Adrenal gland (tissue), 12 donors: ENCODE measurements around the gene NMRAL1. TPM values are rescaled to one million over a fixed set of nuclear protein-coding genes. Genes with fewer than 3 reads are reported as not detected.

Source experiments
- DNase-seq, 7 donors: peaks; one replicate each; pipeline ENCODE4 v3.0.0-alpha.2; 2019 to 2020
- H3K27ac ChIP-seq, 5 donors: fragments of 200-600 bp; sonication (generic) in 4 of 5; 1 replicate in 3 of 5; 2 replicates in 2 of 5; pipeline versions ENCODE4 v1.5.1 to v1.8.0; 2016 to 2020; ENCODE audit warnings: mild to moderate bottlenecking in 1 of 5
- H3K27me3 ChIP-seq: fragments of 200-600 bp; 2 replicates; pipeline ENCODE4 v1.8.0; 2021
- H3K36me3 ChIP-seq, 2 donors: fragments of 200-600 bp; replicated peaks in 1 of 2; 1 replicate in 1 of 2; 2 replicates in 1 of 2; pipeline versions ENCODE4 v1.5.1 to v1.8.0; 2018 to 2022
- H3K4me1 ChIP-seq, 2 donors: fragments of 200-600 bp; replicated peaks in 1 of 2; 1 replicate in 1 of 2; 2 replicates in 1 of 2; pipeline versions ENCODE4 v1.5.1 to v1.8.0; 2018 to 2021
- H3K4me3 ChIP-seq, 4 donors: fragments of 200-600 bp; sonication (generic) in 3 of 4; one replicate each; pipeline ENCODE4 v1.5.1; 2016 to 2018
- H3K9me3 ChIP-seq, 3 donors: fragments of 200-600 bp; sonication (generic) in 1 of 3; replicated peaks in 1 of 3; 1 replicate in 2 of 3; 2 replicates in 1 of 3; pipeline versions ENCODE4 v1.5.1 to v1.8.0; 2016 to 2021
- POLR2A ChIP-seq, 2 donors: fragments of 450-650 bp; IDR thresholded peaks; one replicate each; pipeline ENCODE4 v1.6.1; 2017; ENCODE audit warnings: antibody characterized with exemption in 2 of 2, mild to moderate bottlenecking in 2 of 2, moderate library complexity in 1 of 2
- WGBS, 4 donors: extraction: QIAGEN DNeasy Blood & Tissue Kit in 2 of 4; methylation state at CpG; one replicate each; pipeline versions ENCODE4 v1.1.5 to v1.1.7; 2013 to 2017; 5-methylcytosine and 5-hydroxymethylcytosine counted together
- intact Hi-C, 2 donors: fragments of 100-400 bp; cut with DNase I; formaldehyde crosslinking; loops; one replicate each; pipeline versions ENCODE4 v1.14.1 to v1.15.0; 2022 to 2023
- polyA plus RNA-seq, 3 donors: library from polyadenylated mRNA; stranded (reverse); fragments of 200-250 nt in 2 of 3; fragments of 350-450 nt in 1 of 3; fragmentation: Illumina TruSeq in 1 of 3; extraction: RNeasy Lipid Tissue Mini Kit (QIAGEN cat#74804) in 1 of 3; gene quantifications; one replicate each; pipeline ENCODE4 v1.2.3, GENCODE V29; 2013 to 2014
- total RNA-seq, 9 donors: library from RNA; depleted of rRNA in 4 of 9; stranded (reverse); fragments of >200 nt in 4 of 9; fragments of 120-200 nt in 1 of 9; fragmentation: NEBNext Ultra II Directional in 1 of 9; extraction: Animal tissue kit (Norgen Biotek cat#: 25700) in 1 of 9; gene quantifications; one replicate each; pipeline versions ENCODE4 v1.1.0 to v1.2.4, GENCODE V29; 2013 to 2023
- TF ChIP-seq, protein P1 (sequence below), 6 experiments: fragments of 450-650 bp in 4 of 6; fragments of 200-600 bp in 2 of 6; sonication (generic) in 1 of 6; IDR thresholded peaks; 1 replicate in 5 of 6; 2 replicates in 1 of 6; pipeline versions ENCODE4 v1.5.1 to v1.8.0; 2016 to 2021; ENCODE audit warnings: antibody characterized with exemption in 6 of 6, mild to moderate bottlenecking in 2 of 6, moderate library complexity in 1 of 6
- donor health status: healthy with polysubstance abuse.
- donor health status: Bipolar disorder and iron deficiency.
- donor health status: DM: yes; HTN: yes; CAD: no.
- donor health status: DM: no; HTN: no; CAD: no.
- donor health status: DM: no; HTN: no; CAD: no.
- donor health status: DM: yes; HTN: yes; CAD: no.

Gene NMRAL1
- total and polyA plus RNA-seq, 12 donors = 35.0 to 139 (median 79.7) TPM

DNA sequence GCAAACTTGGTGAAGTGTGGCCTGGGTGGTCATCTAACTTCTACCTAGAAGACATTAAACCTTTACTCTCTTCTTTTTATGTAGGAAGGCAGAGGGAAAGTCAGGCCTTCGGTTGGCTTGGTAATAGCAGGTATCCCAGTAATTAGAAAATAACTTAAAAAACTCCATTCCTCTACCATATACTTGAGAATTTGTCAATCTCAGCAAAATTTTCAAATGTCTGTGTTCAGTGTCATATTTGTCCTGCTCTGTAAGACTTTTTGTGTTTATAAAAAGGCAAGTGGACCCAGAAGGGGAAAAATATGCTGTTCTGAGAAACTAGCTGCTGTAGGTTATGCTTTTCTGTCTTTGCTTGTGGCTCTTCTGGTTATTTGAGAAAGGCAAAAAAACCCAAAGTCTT, 7.5 kb upstream of the NMRAL1 start:
- 73 to 95% (median 88%) methylated on average over 1 of the region's 1 CpG for WGBS, 4 donors
- Histone ChIP-seq H3K4me1 (peaks cover 13 to 37% of the 10 kb centered on the region in 2 donors), H3K27ac (peak overlapping the region in 1 of 5 donors; percentile 40), H3K36me3 (peaks cover 0 to 16% of the 10 kb centered on the region in 2 donors), H3K9me3 (no peaks in the 10 kb centered on the region), H3K4me3 (no peak overlapping the region), H3K27me3 (no peaks in the 10 kb centered on the region)
- intact Hi-C loops = no loop called here
- DNase-seq = no peak
- no peak for TF ChIP-seq POLR2A (IDR thresholded peaks at IDR 0.05)
- TF ChIP-seq, protein P1, sequence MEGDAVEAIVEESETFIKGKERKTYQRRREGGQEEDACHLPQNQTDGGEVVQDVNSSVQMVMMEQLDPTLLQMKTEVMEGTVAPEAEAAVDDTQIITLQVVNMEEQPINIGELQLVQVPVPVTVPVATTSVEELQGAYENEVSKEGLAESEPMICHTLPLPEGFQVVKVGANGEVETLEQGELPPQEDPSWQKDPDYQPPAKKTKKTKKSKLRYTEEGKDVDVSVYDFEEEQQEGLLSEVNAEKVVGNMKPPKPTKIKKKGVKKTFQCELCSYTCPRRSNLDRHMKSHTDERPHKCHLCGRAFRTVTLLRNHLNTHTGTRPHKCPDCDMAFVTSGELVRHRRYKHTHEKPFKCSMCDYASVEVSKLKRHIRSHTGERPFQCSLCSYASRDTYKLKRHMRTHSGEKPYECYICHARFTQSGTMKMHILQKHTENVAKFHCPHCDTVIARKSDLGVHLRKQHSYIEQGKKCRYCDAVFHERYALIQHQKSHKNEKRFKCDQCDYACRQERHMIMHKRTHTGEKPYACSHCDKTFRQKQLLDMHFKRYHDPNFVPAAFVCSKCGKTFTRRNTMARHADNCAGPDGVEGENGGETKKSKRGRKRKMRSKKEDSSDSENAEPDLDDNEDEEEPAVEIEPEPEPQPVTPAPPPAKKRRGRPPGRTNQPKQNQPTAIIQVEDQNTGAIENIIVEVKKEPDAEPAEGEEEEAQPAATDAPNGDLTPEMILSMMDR (IDR thresholded peaks at IDR 0.05) = no peak

DNA sequence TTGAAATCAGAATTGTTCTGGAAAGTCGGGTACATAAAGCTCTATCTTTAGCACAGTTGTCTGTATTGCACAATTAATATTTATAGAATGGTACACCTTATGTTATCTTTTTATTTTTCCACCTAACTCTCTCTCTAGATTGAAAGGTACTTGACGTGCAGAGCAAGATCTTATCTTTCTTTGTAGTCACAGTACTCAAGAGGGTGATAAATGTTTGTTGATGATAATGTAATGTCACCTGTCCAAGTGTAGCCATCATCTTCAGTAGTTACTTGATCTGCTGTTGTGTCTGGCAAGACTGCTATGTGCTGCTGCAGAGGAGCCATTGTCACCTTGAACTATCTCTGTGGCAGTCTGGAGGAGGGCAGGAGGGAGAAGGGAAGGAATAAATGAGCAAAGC, 7.1 kb upstream of the NMRAL1 start:
- Histone ChIP-seq H3K27me3 (no peaks in the 10 kb centered on the region), H3K4me3 (no peak overlapping the region), H3K27ac (peak overlapping the region in 1 of 5 donors; percentile 31), H3K36me3 (peaks cover 0 to 16% of the 10 kb centered on the region in 2 donors), H3K4me1 (peaks cover 13 to 34% of the 10 kb centered on the region in 2 donors), H3K9me3 (no peaks in the 10 kb centered on the region)
- no peak for DNase-seq
- intact Hi-C loops = no loop called here
- 35 to 48% (median 42%) methylated on average over 2 of the region's 2 CpGs for WGBS, 4 donors
- TF ChIP-seq, protein P1 (IDR thresholded peaks at IDR 0.05) = no peak
- TF ChIP-seq POLR2A (IDR thresholded peaks at IDR 0.05) = no peak

DNA sequence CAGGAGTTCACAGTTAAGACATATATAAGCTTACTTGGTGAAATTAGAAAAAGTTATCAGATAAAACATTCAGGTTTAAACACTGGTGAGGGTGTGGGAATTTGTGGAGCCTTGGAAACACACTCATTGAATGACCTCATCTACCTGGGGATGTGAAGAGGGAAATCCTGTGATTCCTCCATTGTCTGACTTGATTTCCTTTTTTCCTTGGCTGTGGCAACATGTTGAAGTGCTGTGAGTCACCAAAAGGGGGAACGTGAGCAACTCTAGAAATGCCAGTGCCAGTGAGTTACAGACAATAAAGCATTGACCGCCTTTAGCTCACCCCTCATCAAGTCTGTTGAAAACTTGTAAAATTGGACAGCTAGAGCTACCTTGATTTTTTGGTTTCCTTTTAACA, 3.5 kb upstream of the NMRAL1 start:
- Histone ChIP-seq H3K27ac (peak overlapping the region in 2 of 5 donors; percentile 4 to 7), H3K4me3 (no peak overlapping the region), H3K9me3 (no peaks in the 10 kb centered on the region), H3K27me3 (no peaks in the 10 kb centered on the region), H3K36me3 (no peaks in the 10 kb centered on the region), H3K4me1 (peaks cover 6 to 42% of the 10 kb centered on the region in 2 donors)
- 43 to 50% (median 46%) methylated on average over 2 of the region's 2 CpGs for whole genome bisulfite sequencing, 4 donors
- no peak for DNase-seq
- TF ChIP-seq, protein P1 (IDR thresholded peaks at IDR 0.05) = peak in 1 of 6 experiments; percentile 17
- no peak for TF ChIP-seq POLR2A (IDR thresholded peaks at IDR 0.05)
- intact Hi-C loops = no loop called here

DNA sequence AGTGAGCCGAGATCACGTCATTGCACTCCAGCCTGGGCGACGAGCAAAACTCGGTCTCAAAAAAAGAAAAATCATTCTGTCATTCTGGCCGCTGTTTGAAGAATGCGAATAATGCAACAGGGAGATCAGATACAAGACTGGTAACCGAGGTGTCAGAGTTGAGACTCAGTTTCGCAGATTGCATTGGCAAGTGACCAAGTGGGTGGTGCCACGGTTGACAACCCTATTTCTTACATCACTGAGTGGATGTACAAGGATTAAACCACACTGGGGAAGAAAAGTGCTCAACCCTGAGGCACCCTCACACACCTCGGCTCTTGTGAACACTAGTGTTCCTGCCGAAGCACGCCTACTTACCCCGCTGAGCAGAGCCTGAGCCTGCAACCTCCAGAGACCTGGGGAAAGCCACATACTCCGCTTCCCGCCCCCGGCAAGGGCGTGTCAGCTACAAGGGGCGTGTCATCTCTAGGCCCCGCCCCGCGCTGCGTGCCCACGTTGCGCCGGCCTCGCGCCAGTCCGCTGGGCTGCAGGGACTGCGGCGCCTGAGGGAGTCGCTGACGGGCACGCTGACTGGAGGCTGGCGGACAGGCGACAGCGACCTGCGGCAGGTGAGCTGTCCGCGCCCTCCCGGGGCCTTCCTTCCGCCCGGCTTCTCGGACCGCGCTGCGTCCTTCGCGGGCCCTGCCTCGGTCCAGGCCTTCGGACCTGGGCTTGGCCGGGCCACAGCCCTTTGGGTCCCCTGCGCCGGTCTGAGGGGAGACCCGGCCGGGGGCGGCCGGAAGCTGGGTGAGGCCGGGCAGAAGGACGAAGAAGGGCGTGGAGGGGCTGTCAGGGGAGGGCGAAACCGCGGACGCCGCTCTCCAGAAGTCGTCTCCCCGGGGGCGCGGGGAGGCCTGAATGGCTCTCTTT, 1.7 kb upstream of the NMRAL1 start, which contains the start of gene HMOX2:
Gene HMOX2 (plus strand): TSS at position 519 of the 909 bp plus-strand sequence. CDS start 29,127 bp downstream, outside the sequence.
- peak; percentile 93 to 99 for TF ChIP-seq POLR2A (IDR thresholded peaks at IDR 0.05)
- TF ChIP-seq, protein P1 (IDR thresholded peaks at IDR 0.05) = peak in 2 of 6 experiments; percentile 29 to 39
- DNase-seq = peak; percentile 91 to 96 (median 94)
- 8 to 52% (median 9%) methylated on average over 10 to 69 of the region's 70 CpGs for WGBS, 4 donors
- intact Hi-C loops = no loop called here
- Histone ChIP-seq H3K4me3 (peak within 1 kb of the TSS; percentile 56 to 95 (median 84)), H3K27ac (peak within 1 kb of the TSS; percentile 13 to 88 (median 85)), H3K9me3 (no peaks in the 10 kb centered on the region), H3K36me3 (no peaks in the 10 kb centered on the region), H3K4me1 (peaks cover 0 to 33% of the 10 kb centered on the region in 2 donors), H3K27me3 (no peaks in the 10 kb centered on the region)
